ENCODE measurements around the gene AGFG2. TPM values are rescaled to one million over a fixed set of nuclear protein-coding genes. Genes with fewer than 3 reads are reported as not detected.

AGFG2 gene
- total and polyA plus RNA-seq, 2 of the 13 experiments (the other 11 are each of a cell fraction or from before 2014, with no cell fraction given), result 125 to 132 TPM

GRCh38 chr7:100546129-100546925 lies 7.3 kb downstream of the AGFG2 start (continued):
- no peak for TF ChIP-seq ZXDC (CRISPR knock-in tag; IDR thresholded peaks at IDR 0.05)
- no peak for TF ChIP-seq ZNF260 (CRISPR knock-in tag; IDR thresholded peaks at IDR 0.05; ENCODE audit: borderline replicate concordance, low read depth)
- peak; percentile 95 for TF ChIP-seq FOXK2 (IDR thresholded peaks at IDR 0.05)
- no peak for TF ChIP-seq TBP (CRISPR knock-in tag; IDR thresholded peaks at IDR 0.05)
- TF ChIP-seq ZBTB46 (CRISPR knock-in tag; IDR thresholded peaks at IDR 0.05; ENCODE audit: borderline replicate concordance), result no peak
- no peak for TF ChIP-seq TRIM24 (CRISPR knock-in tag; IDR thresholded peaks at IDR 0.05)
- no peak for TF ChIP-seq ZIK1 (CRISPR knock-in tag; IDR thresholded peaks at IDR 0.05; ENCODE audit: borderline replicate concordance, low read depth)
- TF ChIP-seq ZNF605 (CRISPR knock-in tag; IDR thresholded peaks at IDR 0.05), result no peak
- no peak for TF ChIP-seq ZNF597 (CRISPR knock-in tag; IDR thresholded peaks at IDR 0.05)
- TF ChIP-seq RNF219 (CRISPR knock-in tag; IDR thresholded peaks at IDR 0.05), result no peak
- no peak for TF ChIP-seq DR1 (CRISPR knock-in tag; IDR thresholded peaks at IDR 0.05)
- TF ChIP-seq ATF4 (CRISPR knock-in tag; IDR thresholded peaks at IDR 0.05), result no peak; a peak in 1 of 4 replicates
- TF ChIP-seq MAZ (IDR thresholded peaks at IDR 0.05; ENCODE audit: borderline replicate concordance, low read depth, low read length), result no peak
- no peak for TF ChIP-seq MAZ (CRISPR knock-in tag; IDR thresholded peaks at IDR 0.05; ENCODE audit: low read depth)
- TF ChIP-seq PLSCR1 (CRISPR knock-in tag; IDR thresholded peaks at IDR 0.05; ENCODE audit: borderline replicate concordance), result no peak
- no peak for TF ChIP-seq ARNT (IDR thresholded peaks at IDR 0.05)
- TF ChIP-seq ZNF629 (CRISPR knock-in tag; conservative IDR thresholded peaks at IDR 0.05), result peak; percentile 26; the same call in 1 of the 2 replicates
- no peak for TF ChIP-seq XBP1 (CRISPR knock-in tag; IDR thresholded peaks at IDR 0.05)
- no peak for TF ChIP-seq TBL1XR1 (IDR thresholded peaks at IDR 0.05; ENCODE audit: borderline replicate concordance, low read length, partially characterized antibody)
- no peak for TF ChIP-seq PTBP1 (IDR thresholded peaks at IDR 0.05; ENCODE audit: low read depth, low read length, poor library complexity, severe bottlenecking)
